ENCODE measurements around the gene KIF6.

DNA sequence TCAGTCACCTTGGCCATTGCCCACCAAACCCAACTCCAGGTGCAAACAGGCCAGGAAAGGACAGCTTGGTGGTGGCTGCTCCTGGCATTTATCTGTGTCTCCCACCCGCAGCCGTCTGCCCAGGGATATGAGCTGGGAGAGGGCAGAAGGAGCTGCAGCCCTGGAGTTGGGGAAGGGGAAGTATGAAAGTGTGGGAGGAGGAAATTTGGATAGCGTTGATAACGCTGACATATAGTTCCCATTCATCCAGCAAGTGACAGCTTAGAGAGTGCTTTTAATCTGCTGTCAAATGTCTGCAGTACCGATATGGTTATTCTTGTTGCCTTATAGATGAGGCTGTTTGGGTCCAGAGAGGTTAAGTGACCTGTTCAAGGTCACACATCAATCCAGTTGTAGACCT is 403.4 kb downstream of the KIF6 start:
- TF ChIP-seq L3MBTL2 (conservative IDR thresholded peaks at IDR 0.05) (no peak), TARDBP (IDR thresholded peaks at IDR 0.05) (no peak), FOXK2 (IDR thresholded peaks at IDR 0.05) (no peak)
